Peyer's patch (tissue), 4 donors: Measurements from ENCODE around the gene PLAC1. TPM values are rescaled to one million over a fixed set of nuclear protein-coding genes. Genes with fewer than 3 reads are reported as not detected.

Experiments
- DNase-seq, 3 donors: peaks; one replicate each; pipeline ENCODE4 v3.0.0-alpha.2; 2017 to 2019
- H3K27ac ChIP-seq, 4 donors: fragments of 200-600 bp; sonication (generic); one replicate each; pipeline ENCODE4 v1.5.1; 2016 to 2019
- H3K27me3 ChIP-seq, 2 donors: fragments of 200-600 bp; sonication (generic); one replicate each; pipeline ENCODE4 v1.5.1; 2019
- H3K36me3 ChIP-seq, 3 donors: fragments of 200-600 bp; sonication (generic); one replicate each; pipeline ENCODE4 v1.5.1; 2016 to 2019
- H3K4me1 ChIP-seq, 4 donors: fragments of 200-600 bp; sonication (generic); one replicate each; pipeline ENCODE4 v1.5.1; 2016 to 2019
- H3K4me3 ChIP-seq, 4 donors: fragments of 200-600 bp; sonication (generic); 1 replicate in 3 of 4; 2 replicates in 1 of 4; pipeline ENCODE4 v1.5.1; 2016 to 2019; ENCODE audit warnings: mild to moderate bottlenecking in 1 of 4
- H3K9me3 ChIP-seq, 4 donors: fragments of 200-600 bp; sonication (generic); one replicate each; pipeline ENCODE4 v1.5.1; 2016 to 2019; ENCODE audit warnings: mild to moderate bottlenecking in 1 of 4
- POLR2A ChIP-seq, 2 donors: fragments of 450-650 bp; IDR thresholded peaks; one replicate each; pipeline ENCODE4 v1.5.1; 2017; ENCODE audit warnings: antibody characterized with exemption in 2 of 2, mild to moderate bottlenecking in 2 of 2, moderate library complexity in 2 of 2
- total RNA-seq, 4 donors: library from RNA; depleted of rRNA; stranded (reverse); fragments of >200 nt; gene quantifications; one replicate each; pipeline ENCODE4 v1.1.0, GENCODE V29; 2016
- TF ChIP-seq, protein P1 (sequence below), 6 experiments: fragments of 450-650 bp in 4 of 6; fragments of 200-600 bp in 2 of 6; sonication (generic) in 1 of 6; IDR thresholded peaks; one replicate each; pipeline ENCODE4 v1.5.1; 2017 to 2019; ENCODE audit warnings: antibody characterized with exemption in 6 of 6, mild to moderate bottlenecking in 3 of 6, moderate library complexity in 1 of 6

PLAC1 gene
- total RNA-seq, 4 donors from 2014 or later = not detected

DNA sequence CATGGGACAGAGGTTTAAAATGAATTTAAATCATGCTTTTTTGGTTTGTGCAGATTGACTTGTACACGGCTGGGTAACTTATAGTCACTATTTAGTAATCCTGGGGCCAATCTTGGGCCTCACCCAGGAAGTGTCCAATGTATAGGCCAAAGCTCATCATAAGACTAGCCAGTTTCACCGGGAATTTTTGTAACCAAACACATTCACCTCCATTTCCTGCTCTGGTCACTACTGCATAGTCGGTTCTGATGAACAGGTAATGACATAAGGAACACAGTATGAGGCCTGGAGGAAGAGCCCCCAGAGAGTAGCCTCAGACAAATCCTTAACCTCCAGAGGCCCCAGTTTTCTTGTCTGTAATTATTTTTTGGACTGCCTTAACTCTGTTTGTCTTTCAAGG, 116.4 kb downstream of the PLAC1 start:
- Histone ChIP-seq H3K36me3 (no peaks in the 10 kb centered on the region), H3K9me3 (no peaks in the 10 kb centered on the region), H3K27ac (no peak overlapping the region), H3K4me3 (no peak overlapping the region), H3K27me3 (no peaks in the 10 kb centered on the region), H3K4me1 (no peaks in the 10 kb centered on the region)
- TF ChIP-seq, protein P1, sequence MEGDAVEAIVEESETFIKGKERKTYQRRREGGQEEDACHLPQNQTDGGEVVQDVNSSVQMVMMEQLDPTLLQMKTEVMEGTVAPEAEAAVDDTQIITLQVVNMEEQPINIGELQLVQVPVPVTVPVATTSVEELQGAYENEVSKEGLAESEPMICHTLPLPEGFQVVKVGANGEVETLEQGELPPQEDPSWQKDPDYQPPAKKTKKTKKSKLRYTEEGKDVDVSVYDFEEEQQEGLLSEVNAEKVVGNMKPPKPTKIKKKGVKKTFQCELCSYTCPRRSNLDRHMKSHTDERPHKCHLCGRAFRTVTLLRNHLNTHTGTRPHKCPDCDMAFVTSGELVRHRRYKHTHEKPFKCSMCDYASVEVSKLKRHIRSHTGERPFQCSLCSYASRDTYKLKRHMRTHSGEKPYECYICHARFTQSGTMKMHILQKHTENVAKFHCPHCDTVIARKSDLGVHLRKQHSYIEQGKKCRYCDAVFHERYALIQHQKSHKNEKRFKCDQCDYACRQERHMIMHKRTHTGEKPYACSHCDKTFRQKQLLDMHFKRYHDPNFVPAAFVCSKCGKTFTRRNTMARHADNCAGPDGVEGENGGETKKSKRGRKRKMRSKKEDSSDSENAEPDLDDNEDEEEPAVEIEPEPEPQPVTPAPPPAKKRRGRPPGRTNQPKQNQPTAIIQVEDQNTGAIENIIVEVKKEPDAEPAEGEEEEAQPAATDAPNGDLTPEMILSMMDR (IDR thresholded peaks at IDR 0.05) = no peak
- TF ChIP-seq POLR2A (IDR thresholded peaks at IDR 0.05) = no peak
- DNase-seq = no peak

GRCh38 chrX:134538316-134538715, 120.0 kb downstream of the PLAC1 start:
- Histone ChIP-seq H3K9me3 (no peaks in the 10 kb centered on the region), H3K36me3 (no peaks in the 10 kb centered on the region), H3K27me3 (no peaks in the 10 kb centered on the region), H3K4me3 (no peak overlapping the region), H3K27ac (peak overlapping the region in 2 of 4 donors; percentile 29 to 39), H3K4me1 (no peaks in the 10 kb centered on the region)
- DNase-seq = no peak
- TF ChIP-seq POLR2A (IDR thresholded peaks at IDR 0.05) = no peak
- TF ChIP-seq, protein P1 (IDR thresholded peaks at IDR 0.05) = no peak

- Histone ChIP-seq H3K27me3 (no peaks in the 10 kb centered on the region), H3K9me3 (no peaks in the 10 kb centered on the region), H3K4me1 (no peaks in the 10 kb centered on the region), H3K27ac (peak overlapping the region in 2 of 4 donors; percentile 69 to 77), H3K4me3 (no peak overlapping the region), H3K36me3 (no peaks in the 10 kb centered on the region)
- TF ChIP-seq, protein P1 (IDR thresholded peaks at IDR 0.05) = no peak
- TF ChIP-seq POLR2A (IDR thresholded peaks at IDR 0.05) = no peak
- peak in 2 of 3 donors; percentile 79 to 83 for DNase-seq
These were observed 120.9 kb downstream of the PLAC1 start for GRCh38 chrX:134537179-134537955.

DNA sequence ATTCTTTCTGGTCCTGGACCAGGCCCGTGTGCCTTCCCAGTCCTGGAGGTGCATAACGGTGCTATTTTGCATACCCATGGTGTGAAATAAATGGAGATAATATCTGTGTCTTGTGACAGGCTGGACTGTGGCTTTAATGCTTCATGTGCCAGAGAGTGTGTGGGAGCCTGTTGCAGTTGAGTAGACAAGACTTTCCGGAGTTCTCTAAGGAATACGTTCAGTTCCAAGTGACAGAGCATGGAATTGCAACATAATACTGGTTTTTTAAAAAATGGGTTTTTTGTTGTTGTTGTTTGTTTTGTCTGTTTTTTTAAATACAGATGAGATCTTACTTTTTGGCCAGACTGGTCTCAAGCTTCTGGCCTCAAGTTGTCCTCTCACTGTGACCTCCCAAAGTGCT, 124.3 kb downstream of the PLAC1 start:
- H3K36me3 ChIP-seq = no peaks in the 10 kb centered on the region
- no peaks in the 10 kb centered on the region for H3K27me3 ChIP-seq
- no peak for DNase-seq
- H3K9me3 ChIP-seq = no peaks in the 10 kb centered on the region
- no peak overlapping the region for H3K4me3 ChIP-seq
- H3K27ac ChIP-seq = no peak overlapping the region
- no peaks in the 10 kb centered on the region for H3K4me1 ChIP-seq
- TF ChIP-seq POLR2A (IDR thresholded peaks at IDR 0.05) = no peak
- TF ChIP-seq, protein P1 (IDR thresholded peaks at IDR 0.05) = no peak

DNA sequence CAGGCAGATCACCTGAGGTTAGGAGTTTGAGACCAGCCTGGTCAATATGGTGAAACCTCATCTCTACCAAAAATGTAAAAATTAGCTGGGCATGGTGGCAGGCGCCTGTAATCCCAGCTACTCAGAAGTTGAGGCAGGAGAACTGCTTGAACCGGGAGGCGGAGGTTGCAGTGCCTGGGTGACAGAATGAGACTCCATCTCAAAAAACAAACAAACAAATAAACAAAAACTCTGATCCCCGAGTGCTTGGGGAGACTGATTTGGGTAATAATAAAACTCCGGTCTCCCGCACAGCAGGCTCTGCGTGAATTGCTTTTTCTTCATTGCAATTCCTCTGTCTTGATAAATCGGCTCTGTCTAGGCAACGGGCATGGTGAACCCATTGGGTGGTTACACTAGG, 124.9 kb downstream of the PLAC1 start:
- H3K27ac ChIP-seq = no peak overlapping the region
- H3K4me3 ChIP-seq = no peak overlapping the region
- TF ChIP-seq, protein P1 (IDR thresholded peaks at IDR 0.05) = no peak
- TF ChIP-seq POLR2A (IDR thresholded peaks at IDR 0.05) = no peak
- H3K27me3 ChIP-seq = no peaks in the 10 kb centered on the region
- H3K4me1 ChIP-seq = no peaks in the 10 kb centered on the region
- no peak for DNase-seq
- H3K9me3 ChIP-seq = no peaks in the 10 kb centered on the region
- H3K36me3 ChIP-seq = no peaks in the 10 kb centered on the region
